Neuronal stem cell (in vitro differentiated cells): ENCODE measurements around the gene MARK4.
A peak's percentile ranks its signal among the peaks of the same experiment; 100 is the strongest.

Source experiments
- DNase-seq: peaks from one replicate; pipeline ENCODE4 v3.0.0-alpha.2; 2013; ENCODE audit warnings: low spot score
- H2AFZ ChIP-seq: one replicate; pipeline ENCODE4 v1.6.1; 2013; ENCODE audit warnings: mild to moderate bottlenecking, low read length, inconsistent platforms
- H2AK5ac ChIP-seq: 2 replicates; pipeline ENCODE4 v1.6.1; 2013; ENCODE audit warnings: low read depth, mild to moderate bottlenecking, inconsistent platforms, low read length, moderate library complexity, mixed read lengths
- H2BK120ac ChIP-seq: 2 replicates; pipeline ENCODE4 v1.6.1; 2013; ENCODE audit warnings: low read depth, mild to moderate bottlenecking, inconsistent platforms, low read length, moderate library complexity, mixed read lengths
- H2BK12ac ChIP-seq: one replicate; pipeline ENCODE4 v1.6.1; 2013; ENCODE audit warnings: low read length, inconsistent platforms
- H2BK15ac ChIP-seq: 2 replicates; pipeline ENCODE4 v1.6.1; 2013; ENCODE audit warnings: mild to moderate bottlenecking, low read length, inconsistent platforms, mixed read lengths
- H2BK5ac ChIP-seq: one replicate; pipeline ENCODE4 v1.6.1; 2013; ENCODE audit warnings: inconsistent platforms, mild to moderate bottlenecking, low read length, moderate library complexity
- H3K14ac ChIP-seq: one replicate; pipeline ENCODE4 v1.6.1; 2013; ENCODE audit warnings: low read length, inconsistent platforms
- H3K18ac ChIP-seq: 2 replicates; pipeline ENCODE4 v1.6.1; 2013; ENCODE audit warnings: low read length, inconsistent platforms
- H3K23ac ChIP-seq: 2 replicates; pipeline ENCODE4 v1.6.1; 2013; ENCODE audit warnings: low read depth, mild to moderate bottlenecking, mixed read lengths, low read length, inconsistent platforms; ENCODE audit not compliant: poor library complexity
- H3K27ac ChIP-seq: replicated peaks from 3 replicates; pipeline ENCODE4 v1.5.1; 2013; ENCODE audit warnings: low read length, inconsistent platforms
- H3K27me3 ChIP-seq, 3 experiments: 2 replicates each; pipeline ENCODE4 v1.6.1; 2013; ENCODE audit warnings: low read length in 3 of 3, mild to moderate bottlenecking in 2 of 3, inconsistent platforms in 1 of 3, low read depth in 1 of 3, mixed read lengths in 1 of 3, moderate library complexity in 1 of 3; ENCODE audit not compliant: control insufficient read depth in 3 of 3, insufficient read depth in 3 of 3
- H3K36me3 ChIP-seq, 2 donors: replicated peaks in 1 of 2; 2 replicates each; pipeline ENCODE4 v1.6.1; 2013; ENCODE audit warnings: low read length in 2 of 2; ENCODE audit not compliant: control insufficient read depth in 2 of 2, insufficient read depth in 2 of 2
- H3K4ac ChIP-seq: 2 replicates; pipeline ENCODE4 v1.6.1; 2013; ENCODE audit warnings: inconsistent platforms, mild to moderate bottlenecking, low read length, moderate library complexity
- H3K4me1 ChIP-seq, 2 donors: 1 replicate in 1 of 2; 2 replicates in 1 of 2; pipeline ENCODE4 v1.6.1; 2013; ENCODE audit warnings: low read length in 2 of 2, low read depth in 1 of 2; ENCODE audit not compliant: control insufficient read depth in 2 of 2, insufficient read depth in 1 of 2
- H3K4me2 ChIP-seq: one replicate; pipeline ENCODE4 v1.6.1; 2013; ENCODE audit warnings: mild to moderate bottlenecking, low read length, inconsistent platforms; ENCODE audit not compliant: insufficient read depth, poor library complexity, severe bottlenecking
- H3K4me3 ChIP-seq, 2 donors: 2 replicates each; pipeline ENCODE4 v1.5.1; 2013; ENCODE audit warnings: low read length in 2 of 2, mild to moderate bottlenecking in 2 of 2, inconsistent platforms in 1 of 2, moderate library complexity in 1 of 2
- H3K79me1 ChIP-seq: one replicate; pipeline ENCODE4 v1.6.1; 2013; ENCODE audit warnings: low read depth, mild to moderate bottlenecking, inconsistent platforms, low read length, moderate library complexity
- H3K9ac ChIP-seq: one replicate; pipeline ENCODE4 v1.6.1; 2013; ENCODE audit warnings: mild to moderate bottlenecking, low read depth, low read length, inconsistent platforms; ENCODE audit not compliant: poor library complexity
- H3K9me3 ChIP-seq, 2 donors: replicated peaks in 1 of 2; 2 replicates each; pipeline versions ENCODE3 to v1.6.1; 2013; ENCODE audit warnings: low read length in 2 of 2, mild to moderate bottlenecking in 2 of 2, inconsistent platforms in 1 of 2, low read depth in 1 of 2, mixed read lengths in 1 of 2, moderate library complexity in 1 of 2; ENCODE audit not compliant: control insufficient read depth in 2 of 2, insufficient read depth in 1 of 2
- H4K8ac ChIP-seq: one replicate; pipeline ENCODE4 v1.6.1; 2013; ENCODE audit warnings: low read depth, mild to moderate bottlenecking, inconsistent platforms, low read length, moderate library complexity
- H4K91ac ChIP-seq: one replicate; pipeline ENCODE4 v1.6.1; 2013; ENCODE audit warnings: low read length, low read depth, mild to moderate bottlenecking, inconsistent platforms; ENCODE audit not compliant: poor library complexity
- WGBS, 2 donors: extraction: QIAGEN DNeasy Blood & Tissue Kit; methylation state at CpG; one replicate each; pipeline ENCODE4 v1.1.7; 2013; ENCODE audit warnings: missing lambda C conversion rate in 2 of 2, mixed read lengths in 1 of 2; ENCODE audit not compliant: insufficient read length in 2 of 2, insufficient replicate concordance in 1 of 2; ENCODE audit errors: extremely low coverage in 2 of 2; 5-methylcytosine and 5-hydroxymethylcytosine counted together

MARK4 gene

DNA sequence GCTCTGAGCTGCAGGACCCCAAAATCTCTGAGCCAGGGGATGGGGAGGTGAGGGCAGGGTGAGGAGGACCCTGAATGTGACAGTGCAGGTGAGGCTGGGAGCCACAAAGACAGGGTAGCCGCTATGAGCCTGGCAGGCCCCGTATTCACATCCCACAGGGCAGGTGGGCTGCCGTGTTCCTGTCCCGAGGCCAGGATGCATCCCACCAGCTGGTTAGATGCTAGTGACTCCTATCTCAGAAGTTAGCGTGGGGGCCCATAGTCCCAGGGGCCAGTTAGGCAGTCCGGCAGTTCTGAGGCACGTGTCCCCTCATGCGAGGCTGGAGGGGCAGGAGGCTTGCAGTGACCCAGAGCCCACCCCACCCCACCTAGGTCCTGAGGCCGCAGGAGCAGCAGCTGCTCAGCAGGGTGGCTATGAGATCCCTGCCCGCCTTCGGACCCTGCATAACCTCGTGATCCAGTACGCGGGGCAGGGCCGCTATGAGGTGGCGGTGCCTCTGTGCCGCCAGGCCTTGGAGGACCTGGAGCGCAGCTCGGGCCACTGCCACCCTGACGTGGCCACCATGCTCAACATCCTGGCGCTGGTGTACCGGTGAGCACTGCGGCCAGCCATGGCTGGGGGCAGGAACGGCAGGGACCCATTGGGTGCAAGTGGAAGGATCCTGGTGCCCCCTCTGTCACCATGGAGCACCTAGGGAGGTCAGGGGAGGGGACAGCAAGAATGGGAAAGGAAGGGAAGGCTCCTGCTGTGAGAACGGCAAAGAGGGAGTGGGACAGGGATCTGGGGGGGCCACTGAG is 96.7 kb downstream of the MARK4 start:
- H4K91ac ChIP-seq = no peak overlapping the region
- H2AFZ ChIP-seq = no peak overlapping the region
- no peak overlapping the region for H3K27ac ChIP-seq
- no CpG with 5 or more reads among the region's 25 CpGs for WGBS, 2 donors
- no peak for DNase-seq
- peak overlapping the region; percentile 27 for H2BK15ac ChIP-seq
- H3K4me3 ChIP-seq = peak overlapping the region in 1 of 2 donors; percentile 53
- H2BK12ac ChIP-seq = no peak overlapping the region
- no peak overlapping the region for H2BK120ac ChIP-seq
- peak overlapping the region; percentile 70 for H3K18ac ChIP-seq
- no peaks in the 10 kb centered on the region for H3K9me3 ChIP-seq
- peak overlapping the region; percentile 89 for H4K8ac ChIP-seq
- no peaks in the 10 kb centered on the region for H3K79me1 ChIP-seq
- peak overlapping the region; percentile 78 for H3K9ac ChIP-seq
- no peak overlapping the region for H3K14ac ChIP-seq
- H3K4me1 ChIP-seq = peaks cover 0 to 6% of the 10 kb centered on the region in 2 donors
- H3K23ac ChIP-seq = peak overlapping the region; percentile 60
- H3K4me2 ChIP-seq = no peak overlapping the region
- peak overlapping the region; percentile 59 for H3K4ac ChIP-seq
- H3K27me3 ChIP-seq = peaks cover 0 to 29% (median 6%) of the 10 kb centered on the region in 3 experiments
- H2BK5ac ChIP-seq = no peak overlapping the region
- H3K36me3 ChIP-seq = peaks cover 15 to 34% of the 10 kb centered on the region in 2 donors
- peak overlapping the region; percentile 83 for H2AK5ac ChIP-seq

GRCh38 chr19:45348367-45349125 is 97.5 kb downstream of the MARK4 start:
- H2BK15ac ChIP-seq = no peak overlapping the region
- H3K14ac ChIP-seq = no peak overlapping the region
- peaks cover 0 to 25% (median 2%) of the 10 kb centered on the region in 3 experiments for H3K27me3 ChIP-seq
- no peak overlapping the region for H2BK120ac ChIP-seq
- no peak for DNase-seq
- no peaks in the 10 kb centered on the region for H3K79me1 ChIP-seq
- H3K4ac ChIP-seq = no peak overlapping the region
- no peak overlapping the region for H4K8ac ChIP-seq
- H2BK12ac ChIP-seq = no peak overlapping the region
- peak overlapping the region; percentile 70 for H3K18ac ChIP-seq
- H3K9me3 ChIP-seq = no peaks in the 10 kb centered on the region
- H3K4me2 ChIP-seq = no peak overlapping the region
- H2BK5ac ChIP-seq = no peak overlapping the region
- H3K27ac ChIP-seq = no peak overlapping the region
- no CpG with 5 or more reads among the region's 23 CpGs for WGBS, 2 donors
- peaks cover 18 to 42% of the 10 kb centered on the region in 2 donors for H3K36me3 ChIP-seq
- H3K9ac ChIP-seq = no peak overlapping the region
- H2AFZ ChIP-seq = no peak overlapping the region
- no peak overlapping the region for H2AK5ac ChIP-seq
- H4K91ac ChIP-seq = no peak overlapping the region
- peak overlapping the region; percentile 60 for H3K23ac ChIP-seq
- peaks cover 0 to 6% of the 10 kb centered on the region in 2 donors for H3K4me1 ChIP-seq
- H3K4me3 ChIP-seq = peak overlapping the region in 1 of 2 donors; percentile 53

DNA sequence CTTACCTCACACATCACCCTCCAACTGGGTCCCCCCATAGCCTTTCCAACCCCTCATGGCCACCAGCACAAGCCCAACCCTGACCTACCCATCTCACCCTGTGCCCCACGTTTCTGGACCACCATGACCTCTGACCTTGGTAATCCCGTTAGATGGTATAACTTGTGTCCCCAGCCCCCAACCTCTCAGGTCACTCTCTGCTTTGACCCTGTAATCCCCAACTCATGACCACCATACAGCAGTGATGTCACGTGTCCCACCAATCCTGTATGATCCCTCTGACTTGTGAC is 98.0 kb downstream of the MARK4 start:
- Histone ChIP-seq H2AK5ac (no peak overlapping the region), H3K23ac (peak overlapping the region; percentile 48), H3K27me3 (peaks cover 0 to 23% (median 2%) of the 10 kb centered on the region in 3 experiments), H3K4me3 (peak overlapping the region in 1 of 2 donors; percentile 40), H3K18ac (peak overlapping the region; percentile 53), H2BK120ac (no peak overlapping the region), H2BK12ac (no peak overlapping the region), H2AFZ (no peak overlapping the region), H3K4ac (no peak overlapping the region), H3K4me2 (no peak overlapping the region), H2BK15ac (no peak overlapping the region), H4K8ac (no peak overlapping the region), H3K27ac (no peak overlapping the region), H3K79me1 (no peaks in the 10 kb centered on the region), H3K9ac (no peak overlapping the region), H3K4me1 (peaks cover 0 to 6% of the 10 kb centered on the region in 2 donors), H3K14ac (no peak overlapping the region), H4K91ac (no peak overlapping the region), H3K9me3 (no peaks in the 10 kb centered on the region), H3K36me3 (peaks cover 21 to 47% of the 10 kb centered on the region in 2 donors), H2BK5ac (no peak overlapping the region)
- WGBS, 2 donors = no CpG with 5 or more reads among the region's 3 CpGs
- no peak for DNase-seq

DNA sequence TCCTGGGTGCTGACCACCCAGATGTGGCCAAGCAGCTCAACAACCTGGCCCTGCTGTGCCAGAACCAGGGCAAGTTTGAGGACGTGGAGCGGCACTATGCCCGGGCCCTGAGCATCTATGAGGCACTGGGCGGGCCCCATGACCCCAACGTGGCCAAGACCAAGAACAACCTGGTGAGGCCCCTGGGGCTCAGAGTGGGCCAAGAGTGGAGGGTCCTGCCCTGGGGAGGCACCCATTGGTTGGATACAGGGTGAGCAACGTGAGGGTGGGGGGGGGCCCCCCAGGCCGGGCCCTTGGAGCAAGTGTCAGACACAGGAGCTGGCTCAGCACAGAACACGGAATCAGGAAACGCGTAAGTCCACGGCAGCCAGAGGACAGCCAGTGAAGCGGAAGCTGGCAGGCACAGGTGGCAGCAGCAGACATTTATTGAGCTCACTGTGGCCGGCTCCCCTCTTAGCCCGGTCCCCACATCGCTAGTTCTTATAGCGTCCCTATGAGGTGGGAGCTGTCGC is 98.4 kb downstream of the MARK4 start:
- no peak overlapping the region for H3K4ac ChIP-seq
- H3K4me3 ChIP-seq = no peak overlapping the region
- H3K18ac ChIP-seq = peak overlapping the region; percentile 53
- H3K36me3 ChIP-seq = peaks cover 26 to 52% of the 10 kb centered on the region in 2 donors
- no peak overlapping the region for H4K91ac ChIP-seq
- H3K9me3 ChIP-seq = no peaks in the 10 kb centered on the region
- WGBS, 2 donors = no CpG with 5 or more reads among the region's 17 CpGs
- H2BK15ac ChIP-seq = no peak overlapping the region
- H3K14ac ChIP-seq = no peak overlapping the region
- H3K4me1 ChIP-seq = peaks cover 0 to 6% of the 10 kb centered on the region in 2 donors
- no peak overlapping the region for H3K4me2 ChIP-seq
- H3K79me1 ChIP-seq = no peaks in the 10 kb centered on the region
- H2BK120ac ChIP-seq = no peak overlapping the region
- no peak overlapping the region for H4K8ac ChIP-seq
- no peak overlapping the region for H3K9ac ChIP-seq
- H3K27me3 ChIP-seq = peaks cover 0 to 21% (median 2%) of the 10 kb centered on the region in 3 experiments
- H3K23ac ChIP-seq = peak overlapping the region; percentile 48
- no peak overlapping the region for H2AK5ac ChIP-seq
- H3K27ac ChIP-seq = no peak overlapping the region
- no peak overlapping the region for H2BK5ac ChIP-seq
- DNase-seq = no peak
- H2BK12ac ChIP-seq = no peak overlapping the region
- no peak overlapping the region for H2AFZ ChIP-seq
